ENCODE measurements around the gene LALBA. TPM values are rescaled to one million over a fixed set of nuclear protein-coding genes. Genes with fewer than 3 reads are reported as not detected.
"Not testable (repeated sequence)": the region's sequence is repeated elsewhere in the genome, so short reads cannot be mapped to it uniquely, and the experiment has no call there.

LALBA gene
- total RNA-seq, 1 donor from 2014 or later, result not detected

GRCh38 chr12:48527891-48528670, 41.8 kb downstream of the LALBA start:
- no peak for TF ChIP-seq CTCF (IDR thresholded peaks at IDR 0.05; ENCODE audit: unreplicated experiment)
- no peaks in the 10 kb centered on the region for H3K4me1 Mint-ChIP-seq (ENCODE audit: unreplicated experiment)
- no peak for DNase-seq (ENCODE audit: low spot score)
- H3K4me3 Mint-ChIP-seq (ENCODE audit: unreplicated experiment), result no peak overlapping the region
- H3K27ac Mint-ChIP-seq (ENCODE audit: unreplicated experiment), result no peak overlapping the region
- H3K27me3 Mint-ChIP-seq (ENCODE audit: unreplicated experiment), result no peaks in the 10 kb centered on the region
- H3K36me3 Mint-ChIP-seq (ENCODE audit: low read depth, unreplicated experiment), result no peaks in the 10 kb centered on the region
- no peaks in the 10 kb centered on the region for H3K9me3 Mint-ChIP-seq (ENCODE audit: unreplicated experiment)

DNA sequence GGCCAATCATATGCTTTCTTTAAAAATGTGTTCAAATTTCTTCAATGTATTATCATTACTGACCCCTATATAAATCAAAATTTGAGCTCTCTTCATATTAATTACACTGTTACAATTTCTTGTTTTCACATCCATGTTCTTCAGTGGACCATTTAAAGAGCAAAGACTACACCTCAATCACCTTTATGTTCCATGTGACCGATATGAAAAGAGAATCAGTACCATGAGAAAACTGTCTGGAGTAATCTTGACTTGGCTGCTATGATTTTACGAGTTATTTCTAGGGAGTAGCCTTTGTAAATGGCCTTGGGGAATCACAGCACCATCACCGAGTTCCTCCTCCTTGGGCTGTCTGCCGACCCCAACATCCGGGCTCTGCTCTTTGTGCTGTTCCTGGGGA, 44.5 kb downstream of the LALBA start, which contains the start of gene OR8S1:
Gene OR8S1 (plus strand): TSS at position 301 of the 400 bp plus-strand sequence. CDS start 0 bp downstream, at position 301.
- Mint-ChIP-seq H3K4me3 (ENCODE audit: unreplicated experiment) (no peak within 1 kb of the TSS), H3K4me1 (ENCODE audit: unreplicated experiment) (no peaks in the 10 kb centered on the region), H3K9me3 (ENCODE audit: unreplicated experiment) (no peaks in the 10 kb centered on the region), H3K27ac (ENCODE audit: unreplicated experiment) (no peak within 1 kb of the TSS), H3K36me3 (ENCODE audit: low read depth, unreplicated experiment) (no peaks in the 10 kb centered on the region), H3K27me3 (ENCODE audit: unreplicated experiment) (no peaks in the 10 kb centered on the region)
- TF ChIP-seq CTCF (IDR thresholded peaks at IDR 0.05; ENCODE audit: unreplicated experiment), result no peak
- DNase-seq (ENCODE audit: low spot score), result no peak

GRCh38 chr12:48520381-48520780, 49.5 kb downstream of the LALBA start:
- H3K4me1 Mint-ChIP-seq (ENCODE audit: unreplicated experiment); DNase-seq (ENCODE audit: low spot score); H3K36me3 Mint-ChIP-seq (ENCODE audit: low read depth, unreplicated experiment); H3K4me3 Mint-ChIP-seq (ENCODE audit: unreplicated experiment); H3K27ac Mint-ChIP-seq (ENCODE audit: unreplicated experiment); H3K9me3 Mint-ChIP-seq (ENCODE audit: unreplicated experiment); H3K27me3 Mint-ChIP-seq (ENCODE audit: unreplicated experiment): not testable (repeated sequence)

Other genes starting within 250 kb of the LALBA start
- 35.3 TPM for gene ZNF641, start 219.1 kb downstream of the LALBA start, total RNA-seq (ENCODE audit: unreplicated experiment)
- not detected for gene ANP32D, start 97.5 kb downstream of the LALBA start, total RNA-seq (ENCODE audit: unreplicated experiment)
- gene C12orf54, start 87.5 kb downstream of the LALBA start, total RNA-seq (ENCODE audit: unreplicated experiment), result not detected
- not detected for gene OR8S1, start 44.4 kb downstream of the LALBA start, total RNA-seq (ENCODE audit: unreplicated experiment)
- gene KANSL2, start 112.2 kb upstream of the LALBA start, total RNA-seq (ENCODE audit: unreplicated experiment), result 37.5 TPM
- 46.1 TPM for gene CCNT1, start 146.7 kb upstream of the LALBA start, total RNA-seq (ENCODE audit: unreplicated experiment)
- 31.6 TPM for gene ADCY6, start 219.0 kb upstream of the LALBA start, total RNA-seq (ENCODE audit: unreplicated experiment)
- gene CACNB3, start 248.4 kb upstream of the LALBA start, total RNA-seq (ENCODE audit: unreplicated experiment), result 83.1 TPM